HepG2 (cell line): Measurements from ENCODE around the gene FBXO33. TPM values are rescaled to one million over a fixed set of nuclear protein-coding genes. Genes with fewer than 3 reads are reported as not detected.
A peak's percentile ranks its signal among the peaks of the same experiment; 100 is the strongest.

ENCODE experiments used
- ATAC-seq: fragments of 200-7000 bp; cut with Tn5 transposase; 3 replicates; pipeline ENCODE4 v1.9.1; 2020; ENCODE audit warnings: mild to moderate bottlenecking, moderate library complexity
- BruUV-seq: library from RNA; stranded (reverse); fragments of 400-500 nt; replicated peaks from 2 replicates; lab custom pipeline; 2021; lab: Mats Ljungman, UMichigan
- CTCF ChIA-PET: fragments of 300-600 bp; formaldehyde crosslinking; extraction: SDS; loops from one replicate; lab custom pipeline; 2021; ENCODE audit warnings: low total read pairs, inconsistent platforms, low intra/inter-chr PET ratio; lab: Yijun Ruan, JAX
- POLR2A ChIA-PET: fragments of 350-600 bp; sonication (Branson Sonifier 250); formaldehyde crosslinking; loops from one replicate; lab custom pipeline; 2020; ENCODE audit warnings: antibody characterized with exemption, inconsistent platforms; lab: Yijun Ruan, JAX
- DNase-seq: peaks from one replicate; pipeline ENCODE4 v3.0.0-alpha.2; 2015; ENCODE audit warnings: low spot score
- FAIRE-seq: peaks from 3 replicates; lab custom pipeline; 2011; peaks lifted over from hg19 to GRCh38; lab: Jason Lieb, UNC
- H2AFZ ChIP-seq: one replicate; pipeline ENCODE4 v1.6.1; 2011; ENCODE audit warnings: low read length, inconsistent platforms
- H3K27ac ChIP-seq: fragments of 300-600 bp; 3 replicates; pipeline ENCODE4 v1.8.0; 2011; ENCODE audit warnings: mixed run types, mild to moderate bottlenecking, mixed read lengths, low read length, inconsistent platforms; ENCODE audit not compliant: insufficient read depth; ENCODE audit errors: extremely low read length
- H3K27me3 ChIP-seq, 2 experiments: fragments of 200-600 bp in 1 of 2; 2 replicates in 1 of 2; 3 replicates in 1 of 2; pipeline versions ENCODE4 v1.6.0 to v1.8.0; 2011; ENCODE audit warnings: low read length in 2 of 2, mild to moderate bottlenecking in 2 of 2, moderate library complexity in 2 of 2, inconsistent platforms in 1 of 2; ENCODE audit not compliant: insufficient read depth in 2 of 2, control insufficient read depth in 1 of 2
- H3K36me3 ChIP-seq, 2 experiments: fragments of 200-600 bp in 1 of 2; replicated peaks in 1 of 2; 2 replicates in 1 of 2; 3 replicates in 1 of 2; pipeline versions ENCODE4 v1.5.1 to v1.8.0; 2011; ENCODE audit warnings: low read length in 2 of 2, inconsistent platforms in 1 of 2; ENCODE audit not compliant: insufficient read depth in 2 of 2, control insufficient read depth in 1 of 2
- H3K4me1 ChIP-seq: 2 replicates; pipeline ENCODE4 v1.5.1; 2012; ENCODE audit warnings: low read length, inconsistent platforms; ENCODE audit not compliant: insufficient read depth
- H3K4me2 ChIP-seq: 2 replicates; pipeline ENCODE4 v1.6.0; 2011; ENCODE audit warnings: low read depth, low read length, inconsistent platforms
- H3K4me3 ChIP-seq, 3 experiments: fragments of 200-600 bp in 1 of 3; sonication (generic), shearing (Covaris generic) in 1 of 3; replicated peaks in 1 of 3; 2 replicates each; pipeline ENCODE4 v1.5.1; 2011 to 2016; ENCODE audit warnings: low read length in 3 of 3, inconsistent platforms in 2 of 3, low read depth in 2 of 3, mild to moderate bottlenecking in 2 of 3, control low read depth in 1 of 3, mixed read lengths in 1 of 3; ENCODE audit not compliant: insufficient read depth in 1 of 3
- H3K79me2 ChIP-seq: one replicate; pipeline ENCODE4 v1.6.1; 2011; ENCODE audit warnings: low read length, inconsistent platforms; ENCODE audit not compliant: insufficient read depth
- H3K9ac ChIP-seq: 2 replicates; pipeline ENCODE4 v1.6.0; 2011; ENCODE audit warnings: mild to moderate bottlenecking, low read depth, low read length, inconsistent platforms; ENCODE audit not compliant: insufficient read depth
- H3K9me3 ChIP-seq: 2 replicates; pipeline ENCODE4 v1.5.1; 2012; ENCODE audit warnings: mild to moderate bottlenecking, low read length
- H4K20me1 ChIP-seq: 2 replicates; pipeline ENCODE4 v1.6.0; 2011; ENCODE audit warnings: inconsistent platforms, mild to moderate bottlenecking, low read length, moderate library complexity; ENCODE audit not compliant: insufficient read depth
- CBFB ChIP-seq: sonication (generic); formaldehyde crosslinking; IDR thresholded peaks from 2 replicates; pipeline ENCODE4 v1.4.0; 2020; ENCODE audit warnings: missing genetic modification reagents
- CHD4 ChIP-seq: fragments of 200-600 bp; sonication (generic); IDR thresholded peaks from 2 replicates; pipeline ENCODE4 v1.7.0; 2017; ENCODE audit warnings: mild to moderate bottlenecking, low read length, borderline replicate concordance
- HIVEP1 ChIP-seq: sonication (generic); formaldehyde crosslinking; IDR thresholded peaks from 2 replicates; pipeline ENCODE4 v1.4.0; 2020; ENCODE audit warnings: mild to moderate bottlenecking, missing genetic modification reagents
- REL ChIP-seq: sonication (generic); formaldehyde crosslinking; conservative IDR thresholded peaks from 2 replicates; pipeline ENCODE4 v1.8.0; 2022; ENCODE audit warnings: mild to moderate bottlenecking, missing genetic modification reagents, moderate library complexity
- SOX13 ChIP-seq, 3 experiments: fragments of 450-650 bp in 1 of 3; sonication (generic) in 1 of 3; formaldehyde crosslinking in 1 of 3; IDR thresholded peaks in 2 of 3; conservative IDR thresholded peaks in 1 of 3; 2 replicates each; pipeline versions ENCODE4 v1.5.0 to v1.6.1; 2016 to 2020; ENCODE audit warnings: antibody characterized with exemption in 1 of 3, mild to moderate bottlenecking in 1 of 3, missing compliant biosample characterization in 1 of 3, missing genetic modification reagents in 1 of 3, moderate library complexity in 1 of 3
- XBP1 ChIP-seq: sonication (generic); formaldehyde crosslinking; IDR thresholded peaks from 2 replicates; pipeline ENCODE4 v1.5.0; 2020; ENCODE audit warnings: missing genetic modification reagents
- ZNF143 ChIP-seq: sonication (generic); formaldehyde crosslinking; IDR thresholded peaks from 2 replicates; pipeline ENCODE4 v1.4.0; 2020; ENCODE audit warnings: missing genetic modification reagents
- ZNF280B ChIP-seq: sonication (generic); formaldehyde crosslinking; IDR thresholded peaks from 2 replicates; pipeline ENCODE4 v1.5.0; 2020; ENCODE audit warnings: missing genetic modification reagents, mild to moderate bottlenecking, borderline replicate concordance
- ZNF484 ChIP-seq: sonication (generic); formaldehyde crosslinking; IDR thresholded peaks from 2 replicates; pipeline ENCODE4 v1.5.1; 2020; ENCODE audit warnings: mild to moderate bottlenecking, low read depth, missing genetic modification reagents, borderline replicate concordance
- ZNF616 ChIP-seq: sonication (generic); formaldehyde crosslinking; IDR thresholded peaks from 2 replicates; pipeline ENCODE4 v1.5.0; 2020; ENCODE audit warnings: low read depth, mild to moderate bottlenecking, missing genetic modification reagents
- WGBS: methylation state at CpG from one replicate; pipeline ENCODE4 v1.1.6; 2017; ENCODE audit warnings: low lambda C conversion rate; 5-methylcytosine and 5-hydroxymethylcytosine counted together
- in situ Hi-C: cut with HindIII; loops from 2 replicates; pipeline ENCODE4 v1.10.0; 2017; ENCODE audit warnings: low pct_unique_long_range_greater_than_20kb; ENCODE audit not compliant: extremely low pct_ligation_motif_present
- intact Hi-C: fragments of 100-400 bp; cut with micrococcal nuclease; formaldehyde crosslinking; loops from one replicate; pipeline ENCODE4 v1.10.0; 2022; ENCODE audit not compliant: unreplicated experiment
- polyA plus RNA-seq, 8 experiments: library from polyadenylated mRNA; depleted of rRNA in 3 of 8; stranded (reverse) in 7 of 8; unstranded in 1 of 8; fragments of >200 nt; fragmentation: Illumina TruSeq in 4 of 8; extraction: Trizol in 4 of 8; gene quantifications; 2 replicates each; pipeline versions ENCODE4 v1.2.1 to v1.2.3, GENCODE V29; 2011 to 2016; ENCODE audit warnings: low read depth in 4 of 8, missing spikeins in 1 of 8, mixed read lengths in 1 of 8; ENCODE audit not compliant: insufficient read depth in 1 of 8
- total RNA-seq, 5 experiments: library from RNA; depleted of rRNA; stranded (reverse); fragments of >200 nt; fragmentation: Illumina TruSeq; extraction: Trizol; gene quantifications; 2 replicates each; pipeline ENCODE4 v1.2.3, GENCODE V29; 2016; ENCODE audit warnings: low read depth in 1 of 5
- TF ChIP-seq, protein P1 (sequence below): sonication (generic); formaldehyde crosslinking; IDR thresholded peaks from 2 replicates; pipeline ENCODE4 v1.8.1; 2023; ENCODE audit warnings: mild to moderate bottlenecking, inconsistent platforms, moderate library complexity, missing genetic modification reagents, borderline replicate concordance
- TF ChIP-seq, protein P2 (sequence below): sonication (generic); formaldehyde crosslinking; IDR thresholded peaks from 2 replicates; pipeline ENCODE4 v1.9.0; 2021; ENCODE audit warnings: missing genetic modification reagents, mild to moderate bottlenecking, borderline replicate concordance

FBXO33 gene
- total and polyA plus RNA-seq, 2 of the 13 experiments (the other 11 are each of a cell fraction or from before 2014, with no cell fraction given): 15.5 to 16.9 TPM

DNA sequence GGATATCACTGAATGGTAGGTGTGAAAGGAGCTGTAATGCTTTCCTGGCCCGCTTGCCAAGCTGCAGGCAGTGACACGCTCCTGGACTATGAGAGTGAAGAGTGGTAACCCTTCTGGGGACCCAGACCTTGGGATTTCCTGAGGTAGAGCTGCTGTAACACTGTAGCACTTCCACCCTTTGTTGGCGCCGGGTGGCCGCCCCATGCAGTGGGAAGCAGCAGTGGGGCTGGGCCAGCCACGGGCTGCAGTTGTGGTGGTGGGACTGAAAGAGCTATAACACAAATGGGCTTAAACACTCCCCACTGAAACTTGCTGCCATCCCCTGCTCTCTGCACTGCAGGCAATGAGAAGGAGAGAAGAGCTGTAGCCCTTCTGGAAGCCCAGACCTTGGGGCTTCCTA lies 9.6 kb upstream of the FBXO33 start:
- FAIRE-seq: no peak
- POLR2A ChIA-PET: no interaction called here
- TF ChIP-seq, protein P1, sequence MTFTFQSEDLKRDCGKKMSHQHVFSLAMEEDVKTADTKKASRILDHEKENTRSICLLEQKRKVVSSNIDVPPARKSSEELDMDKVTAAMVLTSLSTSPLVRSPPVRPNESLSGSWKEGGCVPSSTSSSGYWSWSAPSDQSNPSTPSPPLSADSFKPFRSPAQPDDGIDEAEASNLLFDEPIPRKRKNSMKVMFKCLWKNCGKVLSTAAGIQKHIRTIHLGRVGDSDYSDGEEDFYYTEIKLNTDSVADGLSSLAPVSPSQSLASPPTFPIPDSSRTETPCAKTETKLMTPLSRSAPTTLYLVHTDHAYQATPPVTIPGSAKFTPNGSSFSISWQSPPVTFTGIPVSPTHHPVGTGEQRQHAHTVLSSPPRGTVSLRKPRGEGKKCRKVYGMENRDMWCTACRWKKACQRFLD (CRISPR knock-in tag): no peak
- TF ChIP-seq ZNF143 (CRISPR knock-in tag) (no peak), CBFB (no peak), SOX13 (IDR thresholded peaks at IDR 0.05) (no peak), SOX13 (CRISPR knock-in tag; conservative IDR thresholded peaks at IDR 0.05 in 1 of 2, IDR thresholded peaks at IDR 0.05 in 1 of 2) (no peak), CHD4 (no peak)

DNA sequence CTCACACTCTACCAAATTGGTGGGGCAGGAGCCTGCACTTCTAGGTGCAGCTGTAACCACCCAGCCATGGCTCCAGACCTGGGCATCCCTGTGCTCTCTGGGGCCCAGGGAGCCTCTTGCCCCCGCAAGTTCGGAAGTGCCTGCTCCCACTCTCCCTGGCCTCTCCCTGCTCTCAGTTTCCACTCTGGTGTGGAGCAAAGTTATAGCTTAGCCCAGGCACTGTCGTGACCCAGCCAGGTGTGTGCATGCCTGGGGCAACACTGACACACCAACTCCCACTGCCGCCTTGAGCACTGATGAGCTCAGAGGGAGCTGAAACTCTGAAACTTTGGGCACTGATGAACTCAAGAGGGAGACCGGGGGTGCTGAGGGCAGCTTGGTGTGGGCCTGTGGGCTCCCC lies 8.7 kb upstream of the FBXO33 start:
- Histone ChIP-seq H3K9ac (no peak overlapping the region), H3K27ac (no peak overlapping the region), H3K4me3 (no peak overlapping the region), H2AFZ (no peak overlapping the region), H3K79me2 (no peaks in the 10 kb centered on the region), H3K27me3 (no peaks in the 10 kb centered on the region), H4K20me1 (no peaks in the 10 kb centered on the region), H3K4me1 (no peaks in the 10 kb centered on the region), H3K36me3 (no peaks in the 10 kb centered on the region), H3K4me2 (no peak overlapping the region), H3K9me3 (no peaks in the 10 kb centered on the region)
- FAIRE-seq (no peak), ATAC-seq (peak; percentile 42), DNase-seq (no peak)
- intact Hi-C loops (no loop called here), in situ Hi-C loops (no loop called here)
- WGBS: 68% methylated on average over 5 of the region's 5 CpGs
- ChIA-PET POLR2A (no interaction called here), CTCF (no interaction called here)
- TF ChIP-seq XBP1 (CRISPR knock-in tag) (no peak), HIVEP1 (CRISPR knock-in tag) (peak; percentile 63; the same call in 1 of the 2 replicates), ZNF484 (CRISPR knock-in tag) (0 out of 2 replicates have a peak, but pooled peaks have one; percentile 34), REL (no peak), ZNF616 (0 out of 2 replicates have a peak, but pooled peaks have one; percentile 31), ZNF280B (0 out of 2 replicates have a peak, but pooled peaks have one; percentile 41)
- TF ChIP-seq, protein P2, sequence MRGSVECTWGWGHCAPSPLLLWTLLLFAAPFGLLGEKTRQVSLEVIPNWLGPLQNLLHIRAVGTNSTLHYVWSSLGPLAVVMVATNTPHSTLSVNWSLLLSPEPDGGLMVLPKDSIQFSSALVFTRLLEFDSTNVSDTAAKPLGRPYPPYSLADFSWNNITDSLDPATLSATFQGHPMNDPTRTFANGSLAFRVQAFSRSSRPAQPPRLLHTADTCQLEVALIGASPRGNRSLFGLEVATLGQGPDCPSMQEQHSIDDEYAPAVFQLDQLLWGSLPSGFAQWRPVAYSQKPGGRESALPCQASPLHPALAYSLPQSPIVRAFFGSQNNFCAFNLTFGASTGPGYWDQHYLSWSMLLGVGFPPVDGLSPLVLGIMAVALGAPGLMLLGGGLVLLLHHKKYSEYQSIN (CRISPR knock-in tag): no peak
- no TSS peak for BruUV-seq

More for the DNA sequence above, 9.6 kb upstream of the FBXO33 start:
- DNase-seq (no peak), ATAC-seq (peak; percentile 33)
- WGBS: 84% methylated on average over 6 of the region's 6 CpGs
- Histone ChIP-seq H3K4me2 (no peak overlapping the region), H3K9me3 (no peaks in the 10 kb centered on the region), H3K79me2 (no peaks in the 10 kb centered on the region), H3K27ac (no peak overlapping the region), H3K4me1 (no peaks in the 10 kb centered on the region), H2AFZ (no peak overlapping the region), H3K27me3 (no peaks in the 10 kb centered on the region), H3K9ac (no peak overlapping the region), H4K20me1 (no peaks in the 10 kb centered on the region), H3K4me3 (no peak overlapping the region), H3K36me3 (no peaks in the 10 kb centered on the region)
- CTCF ChIA-PET: no interaction called here
- intact Hi-C loops (no loop called here), in situ Hi-C loops (no loop called here)
- no TSS peak for BruUV-seq
